ENCODE measurements around the gene CALU.

The CALU gene

DNA sequence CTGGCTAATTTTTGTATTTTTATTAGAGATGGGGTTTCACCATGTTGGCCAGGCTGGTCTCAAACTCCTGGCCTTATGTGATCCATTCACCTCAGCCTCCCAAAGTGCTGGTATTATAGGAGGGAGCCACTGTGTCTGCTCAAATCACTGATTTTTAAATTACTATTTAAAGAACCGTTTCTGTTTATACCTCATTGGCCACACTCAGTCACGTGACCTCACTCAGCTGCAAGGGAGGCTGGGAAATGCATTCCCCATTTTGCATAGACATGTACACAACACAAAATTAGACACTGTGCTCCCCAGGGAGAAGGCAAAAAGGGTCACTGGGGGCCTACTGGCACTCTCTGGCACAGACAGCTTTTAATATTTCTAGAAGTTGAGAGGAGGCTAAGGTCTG is 13.6 kb upstream of the CALU start:
- DNase-seq (ENCODE audit: low read depth): no peak

DNA sequence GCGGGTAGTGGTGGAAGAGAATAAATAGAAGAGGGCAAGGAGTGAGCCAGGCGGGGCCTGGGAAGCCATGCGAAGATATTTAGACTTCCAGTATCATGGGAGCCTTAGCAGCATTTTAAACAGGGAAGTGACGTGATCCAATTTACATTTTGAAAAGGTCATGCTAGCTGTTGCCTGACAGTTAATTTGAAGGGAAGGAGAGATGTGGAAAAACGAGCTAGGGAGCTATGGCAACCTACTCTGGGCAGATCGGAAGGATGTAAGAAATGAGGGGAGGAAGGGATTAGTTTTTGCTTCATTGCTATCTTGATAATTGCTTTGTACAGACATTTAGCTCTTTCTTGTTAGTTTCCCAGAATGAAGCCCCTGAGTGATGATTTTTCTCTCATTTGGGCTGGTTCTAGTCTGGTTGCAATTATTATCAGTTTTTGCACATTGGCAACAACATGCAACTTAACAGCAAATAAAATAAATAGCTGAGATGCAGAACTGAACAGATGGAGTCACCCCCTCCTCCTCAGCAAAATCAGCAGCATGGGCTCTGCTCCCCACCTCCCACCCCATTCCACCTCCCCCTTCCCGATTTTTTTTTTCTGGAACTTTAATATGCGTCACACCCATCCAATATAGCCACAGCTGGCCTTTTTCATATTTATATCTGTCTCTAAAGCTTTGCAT is 13.0 kb upstream of the CALU start:
- DNase-seq (ENCODE audit: low read depth): no peak

DNA sequence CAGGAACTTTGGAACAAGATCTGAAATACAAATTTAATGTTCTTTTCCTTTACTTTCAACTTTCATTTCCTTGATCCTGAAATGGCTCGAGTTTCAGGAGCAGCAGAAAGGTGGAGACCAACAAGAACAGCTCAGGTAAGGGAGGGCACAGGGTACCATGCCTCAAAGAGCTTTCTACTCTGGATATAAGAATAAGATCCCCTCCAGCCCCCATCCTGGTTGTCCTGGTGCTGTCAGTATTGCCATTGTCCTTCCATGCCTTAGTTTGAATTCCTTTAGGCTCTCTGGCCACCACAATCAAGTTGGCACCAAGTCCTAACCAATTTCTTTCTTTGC is 12.5 kb upstream of the CALU start:
- DNase-seq (ENCODE audit: low read depth): no peak

DNA sequence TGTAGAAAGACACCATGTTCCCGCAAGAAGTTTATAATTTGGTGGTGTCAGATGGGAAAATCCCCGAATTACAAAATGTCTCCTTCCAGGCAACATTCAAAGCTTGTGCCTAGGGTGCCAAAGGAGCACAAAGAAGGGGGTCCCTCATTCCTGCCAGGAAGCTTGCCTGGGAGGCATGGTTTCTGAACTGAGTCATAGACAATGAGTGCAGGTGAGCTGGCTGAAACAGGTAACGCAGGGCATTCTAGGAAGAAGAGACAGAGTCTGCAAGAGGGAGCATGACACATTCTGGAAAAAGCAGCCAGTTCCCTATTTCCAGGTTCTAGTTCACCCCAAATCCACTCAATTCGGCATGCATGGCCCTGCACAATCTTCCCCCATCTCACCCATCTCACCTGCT is 11.9 kb upstream of the CALU start:
- DNase-seq (ENCODE audit: low read depth): no peak

DNA sequence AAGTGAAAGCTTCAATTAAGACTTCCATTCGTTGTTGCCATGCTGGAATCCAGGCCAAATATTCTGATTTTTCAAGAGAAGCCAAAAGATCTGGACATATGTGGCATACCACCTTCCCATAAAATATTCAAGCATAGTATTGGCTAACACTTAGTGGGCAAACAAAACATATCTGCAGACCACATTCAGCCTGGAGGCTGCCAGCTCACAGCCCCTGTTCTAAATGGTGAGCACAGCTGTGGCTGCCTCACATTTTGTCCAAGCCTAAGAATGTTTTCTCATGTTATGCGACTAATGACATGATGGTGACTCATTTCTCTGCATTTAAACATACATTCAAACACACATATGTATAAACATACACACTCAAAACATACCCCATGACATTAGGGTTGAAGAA is 10.6 kb upstream of the CALU start:
- no peak for DNase-seq (ENCODE audit: low read depth)

DNA sequence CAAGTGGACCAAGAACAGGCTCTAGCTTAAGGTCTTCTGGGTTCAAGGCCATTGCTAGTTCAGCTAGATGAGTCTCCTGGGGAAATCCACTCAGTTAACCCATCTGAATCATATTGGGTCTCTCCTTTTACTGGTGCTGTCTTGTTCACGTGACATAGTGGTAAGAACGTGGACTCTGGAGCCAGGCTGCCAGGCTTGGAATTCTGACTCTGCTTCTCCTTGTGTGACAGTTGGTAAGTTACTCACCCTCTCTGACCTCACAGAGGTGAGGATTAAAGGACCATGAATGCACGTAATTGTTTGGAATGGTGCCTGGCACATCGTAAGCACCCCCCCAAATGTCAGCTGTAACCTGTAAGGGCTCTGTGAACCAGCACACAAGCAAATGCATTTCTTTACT is 9.7 kb upstream of the CALU start:
- no peak for DNase-seq (ENCODE audit: low read depth)

DNA sequence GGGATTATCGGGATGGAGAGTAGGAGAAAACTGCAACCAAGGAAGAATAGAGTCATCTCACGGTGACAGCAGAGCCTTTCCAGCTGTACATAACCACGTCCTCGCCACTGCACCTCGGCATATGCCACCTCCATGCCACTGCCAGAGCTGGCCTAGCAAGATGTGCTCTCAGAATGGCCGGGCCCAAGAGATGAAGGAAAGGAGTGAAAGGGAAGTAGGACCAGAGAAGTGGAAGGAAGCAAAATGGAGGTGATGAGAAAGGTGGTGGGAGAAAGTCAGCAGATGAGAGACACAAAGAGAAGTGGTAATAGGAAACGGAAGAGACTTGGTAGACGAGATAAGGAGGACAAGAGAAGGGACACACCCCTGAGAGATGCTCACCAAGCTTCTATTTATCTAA is 8.0 kb upstream of the CALU start:
- no peak for DNase-seq (ENCODE audit: low read depth)

DNA sequence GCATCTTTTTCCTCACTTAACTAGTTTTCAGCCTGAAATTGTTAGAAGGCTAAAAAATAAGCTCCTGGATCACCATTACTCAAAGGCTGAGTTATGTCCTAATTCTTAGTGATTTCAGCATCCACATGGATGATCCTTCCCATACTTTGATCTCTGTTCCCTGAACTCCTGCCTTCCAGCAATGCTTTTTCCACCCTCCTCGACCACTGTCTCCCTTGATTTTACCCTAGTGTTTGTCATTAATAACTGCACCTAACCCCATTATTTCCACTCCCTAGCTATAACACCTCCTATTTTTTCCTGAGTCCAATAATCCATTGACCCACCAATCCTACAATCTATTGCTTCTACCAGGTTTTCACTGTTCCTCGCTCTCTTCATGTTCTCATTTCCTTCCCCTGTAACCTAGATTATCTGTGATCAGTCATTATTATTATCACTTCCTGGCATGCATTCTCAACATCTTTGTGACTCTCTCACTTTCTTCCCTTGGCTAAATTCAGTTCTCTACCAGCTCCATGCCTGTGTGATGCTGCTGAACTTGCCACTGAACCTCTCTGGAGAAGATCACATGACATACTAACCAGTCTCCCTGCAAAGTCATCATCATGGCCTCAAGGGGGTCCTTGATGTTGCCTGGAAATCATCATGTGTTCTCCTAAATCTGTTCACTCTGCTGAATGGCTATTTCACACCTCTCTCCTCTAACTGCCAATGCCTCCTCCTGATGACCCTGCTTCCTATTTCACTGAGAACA is 6.5 kb upstream of the CALU start:
- DNase-seq (ENCODE audit: low read depth): no peak

DNA sequence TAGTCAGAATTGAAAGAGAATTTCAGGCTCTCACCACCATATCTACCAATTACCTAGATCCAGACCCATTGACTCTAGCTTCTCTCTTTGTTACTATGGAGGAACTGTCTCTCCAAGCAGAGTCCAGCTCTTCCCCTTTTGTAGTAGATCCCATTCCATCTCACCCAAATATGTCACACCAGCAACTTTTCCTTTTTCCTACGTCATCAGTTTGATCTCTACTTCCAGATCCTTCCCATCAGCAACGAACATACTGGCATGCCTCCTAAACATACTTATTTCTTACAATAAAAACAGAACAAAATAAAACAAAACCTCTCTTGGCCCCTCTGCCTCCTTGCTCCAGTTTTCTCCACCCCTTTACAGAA is 5.9 kb upstream of the CALU start:
- DNase-seq (ENCODE audit: low read depth): no peak

DNA sequence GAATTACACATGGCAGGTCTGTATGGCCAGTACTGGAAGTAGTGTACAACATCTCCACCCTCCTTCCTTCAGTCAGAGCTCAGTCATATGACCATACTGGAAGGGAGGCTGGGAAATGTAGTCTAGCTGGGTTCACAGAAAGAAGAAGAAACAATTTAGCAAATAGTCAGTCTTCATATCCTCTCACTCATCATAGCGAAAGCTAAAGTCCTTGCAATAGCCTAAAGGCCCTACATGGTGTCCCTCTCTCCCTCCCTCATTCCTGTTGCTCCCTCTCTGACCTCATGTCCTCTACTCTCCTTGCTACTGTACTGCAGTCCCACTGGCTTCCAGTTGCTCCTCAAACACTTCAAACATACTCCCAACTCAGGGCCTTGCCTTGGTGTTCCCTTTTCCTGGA is 4.3 kb upstream of the CALU start:
- no peak for DNase-seq (ENCODE audit: low read depth)

DNA sequence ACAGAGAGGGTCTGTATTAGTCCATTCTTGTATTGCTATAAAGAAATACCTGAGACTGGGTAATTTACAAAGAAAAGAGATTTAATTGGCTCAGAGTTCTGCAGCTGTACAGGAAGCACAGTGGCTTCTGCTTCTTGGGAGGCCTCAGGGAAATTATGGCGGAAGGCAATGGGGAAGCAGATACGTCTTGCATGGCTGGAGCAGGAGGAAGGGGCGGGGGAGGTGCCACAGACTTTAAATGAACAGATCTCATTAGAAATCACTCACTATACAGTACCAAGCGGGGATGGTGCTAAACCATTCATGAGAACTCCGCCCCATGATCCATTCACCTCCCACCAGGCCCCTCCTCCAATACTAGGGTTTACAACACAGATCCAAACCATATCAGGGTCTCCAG is 3.7 kb upstream of the CALU start:
- no peak for DNase-seq (ENCODE audit: low read depth)

DNA sequence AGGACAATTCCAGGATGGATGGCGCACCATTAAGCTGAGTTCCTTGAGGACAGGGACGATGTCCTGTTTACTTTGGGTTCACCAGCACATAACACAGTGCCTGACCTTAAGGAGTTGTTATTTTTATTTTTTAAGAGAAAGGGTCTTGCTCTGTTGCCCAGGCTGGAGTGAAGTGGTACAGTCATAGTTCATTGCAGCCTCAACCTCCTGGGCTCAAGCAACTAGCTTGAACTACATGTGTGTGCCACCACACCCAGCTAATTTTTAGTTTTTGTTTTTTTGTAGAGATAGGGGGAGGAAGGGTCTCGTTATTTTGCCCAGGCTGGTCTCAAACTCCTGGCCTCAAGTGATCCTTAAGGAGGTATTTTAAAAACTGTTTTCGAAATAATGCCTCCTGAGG is 1.7 kb upstream of the CALU start:
- DNase-seq (ENCODE audit: low read depth): no peak

DNA sequence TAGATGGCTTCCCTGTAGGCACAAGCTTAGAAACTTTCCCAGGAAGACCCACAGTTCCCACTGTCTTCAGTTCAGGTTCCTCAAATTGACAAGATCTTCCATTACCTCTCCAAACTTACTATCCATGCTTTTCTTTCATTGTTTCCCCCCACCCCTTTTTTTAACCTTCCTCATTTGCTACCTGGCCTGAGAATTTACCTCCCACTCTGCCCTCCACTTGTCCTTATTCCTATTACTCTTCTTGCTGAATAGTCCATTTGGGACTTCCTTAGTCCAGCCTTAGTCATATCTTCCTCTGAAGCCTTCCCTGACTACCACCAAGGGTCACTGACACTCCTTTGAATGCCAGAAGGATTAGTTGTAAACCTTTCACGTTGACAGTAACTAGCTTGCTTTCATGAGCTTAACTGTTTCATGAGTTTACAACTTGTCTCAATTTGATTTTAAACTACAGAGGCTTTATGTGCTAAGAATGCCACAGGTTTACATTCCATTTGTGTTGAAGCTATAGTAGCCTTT is 1.2 kb upstream of the CALU start:
- peak; percentile 45 for DNase-seq (ENCODE audit: low read depth)

DNA sequence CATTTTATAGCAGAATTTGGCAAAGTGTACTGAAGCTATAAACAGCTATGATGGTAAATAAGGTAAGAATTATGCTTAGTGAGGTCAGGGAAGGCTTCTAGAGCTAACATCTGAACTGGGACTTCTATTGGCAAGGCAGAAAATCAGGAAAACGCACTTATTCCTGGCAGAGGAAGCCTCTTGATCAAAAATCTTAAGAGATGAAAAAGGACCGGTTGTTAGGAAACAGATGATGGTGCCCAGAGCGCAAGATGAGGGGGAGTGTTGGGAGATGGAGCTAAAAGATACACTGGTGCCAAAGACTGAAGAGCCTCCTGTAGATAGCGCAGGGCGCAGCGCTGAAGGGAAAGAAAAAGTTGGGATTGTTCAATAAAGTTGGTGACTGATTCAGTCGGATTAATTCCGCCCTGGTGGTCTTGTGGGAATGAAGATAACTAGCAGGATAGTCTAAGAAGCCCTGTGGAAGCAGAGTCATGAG is 550 bp upstream of the CALU start:
- peak; percentile 34 for DNase-seq (ENCODE audit: low read depth)

DNA sequence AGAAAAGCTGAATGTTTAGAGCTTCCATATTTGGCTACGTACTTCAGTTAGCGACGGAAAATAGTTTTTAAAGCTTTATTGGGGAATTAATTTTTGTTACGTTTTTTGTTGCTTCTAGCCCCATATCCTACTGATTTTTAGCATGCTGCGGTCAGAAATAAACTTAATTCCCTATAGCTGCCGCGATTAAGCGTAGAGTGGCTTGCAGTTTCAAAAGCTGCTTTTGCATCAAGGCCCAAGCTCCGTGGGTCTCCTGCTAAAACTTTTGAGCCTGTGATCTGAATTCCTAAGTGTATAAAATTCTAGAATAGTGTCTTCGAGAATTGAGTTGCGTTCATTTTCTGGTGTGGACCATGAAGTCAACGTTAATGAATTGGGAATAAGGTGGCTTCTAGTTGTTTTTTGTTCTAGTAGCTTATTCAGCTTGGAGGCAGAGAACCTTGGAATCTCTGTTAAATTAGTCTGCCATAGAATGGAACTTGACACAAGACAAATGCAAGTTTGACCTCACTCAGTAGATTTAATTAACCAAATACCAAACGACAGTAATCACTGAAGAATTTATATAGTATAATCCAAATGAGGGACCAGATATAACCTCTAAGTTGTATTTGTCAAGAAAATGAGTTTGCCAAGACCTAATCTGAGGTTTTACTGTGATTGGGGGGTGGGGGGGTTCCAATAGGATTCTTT is 977 bp downstream of the CALU start:
- no peak for DNase-seq (ENCODE audit: low read depth)

DNA sequence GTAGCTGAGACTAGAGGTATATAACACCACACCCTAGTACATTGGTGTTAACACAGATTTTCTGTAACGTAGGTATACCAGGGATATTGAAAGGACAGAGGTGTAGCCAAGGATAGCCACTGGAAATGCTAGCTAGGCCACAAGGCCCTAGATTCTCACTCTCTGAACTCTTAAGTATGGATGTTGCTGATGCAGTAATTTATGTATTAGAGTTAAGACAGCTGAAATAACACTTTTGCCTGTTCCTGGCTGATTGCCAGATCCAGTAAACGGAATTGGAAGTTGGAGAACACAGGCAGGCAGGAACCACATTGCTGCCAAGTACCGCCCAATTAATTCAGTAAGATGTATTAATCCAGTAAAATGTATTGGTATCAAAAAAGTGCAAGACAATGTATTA is 1.8 kb downstream of the CALU start:
- no peak for DNase-seq (ENCODE audit: low read depth)

DNA sequence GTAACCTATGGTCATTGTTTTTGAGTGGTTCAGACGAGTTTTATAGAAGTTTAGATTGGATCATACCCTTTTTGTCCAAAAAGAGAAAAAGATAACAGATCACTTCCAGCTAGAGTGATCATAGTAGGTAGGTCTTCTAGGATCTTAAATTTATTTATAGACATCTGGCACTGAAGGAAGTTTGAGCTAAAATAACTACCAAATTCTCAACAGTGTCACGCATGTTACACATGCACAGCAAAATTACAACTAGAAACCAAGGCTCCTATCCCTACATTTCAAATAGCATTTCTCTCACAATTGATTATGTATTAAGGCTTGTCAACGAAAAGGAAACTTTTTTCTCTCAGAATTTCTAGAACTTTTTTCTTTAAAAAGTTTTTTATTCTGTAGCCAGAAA is 2.3 kb downstream of the CALU start:
- DNase-seq (ENCODE audit: low read depth): no peak

DNA sequence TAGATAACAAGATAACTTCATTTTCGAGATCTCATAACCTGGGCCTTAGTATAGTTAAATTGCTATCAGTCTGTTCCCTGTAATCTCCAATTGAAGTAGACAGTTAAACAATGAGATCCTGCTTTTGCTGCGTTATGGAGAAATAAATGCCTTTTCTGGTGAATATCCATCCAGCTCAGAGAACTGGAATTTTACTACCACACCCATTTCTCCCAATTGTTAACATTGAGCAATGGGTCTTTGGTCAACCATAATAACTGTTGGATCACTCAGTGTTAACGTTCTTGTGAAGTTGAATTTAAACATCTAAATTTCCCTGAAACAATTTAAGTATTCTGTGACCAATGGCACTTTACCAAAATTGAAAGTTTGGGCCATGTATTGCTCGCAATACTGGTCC is 3.0 kb downstream of the CALU start:
- DNase-seq (ENCODE audit: low read depth): peak; percentile 68

DNA sequence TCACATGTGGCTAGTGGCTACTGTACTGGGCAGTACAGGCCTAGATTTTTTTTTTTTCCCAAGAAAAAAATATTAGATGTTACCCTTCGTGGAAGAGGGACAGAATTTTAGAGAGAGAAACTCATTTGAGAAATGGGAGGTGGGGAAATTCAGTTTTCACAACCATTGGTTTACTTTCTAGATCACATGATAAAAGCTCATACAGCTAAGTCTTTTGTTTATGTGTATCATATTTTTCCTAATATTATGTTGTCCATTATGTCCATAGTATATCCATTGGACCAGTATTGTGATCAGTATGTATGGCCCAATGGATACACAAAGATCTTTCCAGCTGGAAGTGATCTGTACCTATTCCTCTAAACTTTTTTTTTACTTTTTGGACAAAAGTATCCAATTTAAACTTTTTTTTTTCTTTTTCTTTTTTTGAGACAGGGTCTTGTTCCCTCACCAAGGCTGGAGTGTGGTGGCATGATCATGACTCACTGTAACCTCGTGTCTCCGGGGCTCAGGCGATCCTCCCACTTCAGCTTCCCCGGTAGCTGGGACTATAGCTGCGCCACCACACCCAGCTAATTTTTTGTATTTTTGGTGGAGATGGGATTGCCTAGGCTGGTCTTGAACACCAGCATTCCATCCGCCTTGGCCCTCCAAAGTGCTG is 4.1 kb downstream of the CALU start:
- DNase-seq (ENCODE audit: low read depth): no peak

DNA sequence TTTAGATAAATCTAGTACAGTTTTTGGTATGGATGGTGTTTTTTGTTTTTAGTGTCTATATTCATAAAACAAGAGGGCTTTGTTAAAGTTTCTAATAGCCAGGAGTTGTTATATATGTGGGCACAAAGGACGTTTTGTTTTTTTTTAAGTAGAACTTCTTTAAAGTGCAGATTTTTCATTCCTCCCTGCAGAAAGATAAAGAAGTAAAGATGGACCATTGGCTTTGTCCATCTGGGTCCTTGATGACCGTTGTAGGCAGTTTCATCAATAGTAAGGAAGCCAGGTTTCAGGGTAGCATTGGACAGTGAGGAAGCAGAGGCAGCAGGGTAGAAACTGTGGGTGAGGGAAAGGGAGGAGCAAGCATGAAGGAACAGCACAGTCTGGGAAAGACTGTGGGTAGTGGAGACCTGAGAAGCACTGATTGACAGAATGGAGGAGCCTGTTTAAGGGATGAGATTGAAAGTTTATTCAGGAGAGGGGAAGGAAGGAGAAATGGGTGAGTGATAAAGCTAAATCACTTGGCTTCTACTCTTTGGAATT is 5.3 kb downstream of the CALU start:
- no peak for DNase-seq (ENCODE audit: low read depth)

DNA sequence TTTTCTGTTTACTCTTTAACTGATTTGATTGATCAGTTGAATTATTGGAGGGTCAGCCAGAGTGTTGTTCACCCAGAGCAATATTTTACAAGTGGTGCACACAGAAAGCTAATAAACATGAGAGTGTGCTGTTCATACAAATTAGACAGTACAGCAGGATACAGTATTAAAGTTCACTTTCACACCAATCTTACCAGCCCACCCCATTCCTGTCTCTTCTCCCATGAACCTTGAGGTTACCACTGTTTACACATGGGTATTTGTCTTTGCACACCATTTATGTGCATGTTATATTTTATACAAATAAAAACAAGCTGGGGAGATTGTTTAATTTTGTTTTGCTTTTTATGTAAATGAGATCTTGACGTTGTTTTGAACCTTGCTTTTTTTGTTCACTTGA is 6.5 kb downstream of the CALU start:
- DNase-seq (ENCODE audit: low read depth): no peak

DNA sequence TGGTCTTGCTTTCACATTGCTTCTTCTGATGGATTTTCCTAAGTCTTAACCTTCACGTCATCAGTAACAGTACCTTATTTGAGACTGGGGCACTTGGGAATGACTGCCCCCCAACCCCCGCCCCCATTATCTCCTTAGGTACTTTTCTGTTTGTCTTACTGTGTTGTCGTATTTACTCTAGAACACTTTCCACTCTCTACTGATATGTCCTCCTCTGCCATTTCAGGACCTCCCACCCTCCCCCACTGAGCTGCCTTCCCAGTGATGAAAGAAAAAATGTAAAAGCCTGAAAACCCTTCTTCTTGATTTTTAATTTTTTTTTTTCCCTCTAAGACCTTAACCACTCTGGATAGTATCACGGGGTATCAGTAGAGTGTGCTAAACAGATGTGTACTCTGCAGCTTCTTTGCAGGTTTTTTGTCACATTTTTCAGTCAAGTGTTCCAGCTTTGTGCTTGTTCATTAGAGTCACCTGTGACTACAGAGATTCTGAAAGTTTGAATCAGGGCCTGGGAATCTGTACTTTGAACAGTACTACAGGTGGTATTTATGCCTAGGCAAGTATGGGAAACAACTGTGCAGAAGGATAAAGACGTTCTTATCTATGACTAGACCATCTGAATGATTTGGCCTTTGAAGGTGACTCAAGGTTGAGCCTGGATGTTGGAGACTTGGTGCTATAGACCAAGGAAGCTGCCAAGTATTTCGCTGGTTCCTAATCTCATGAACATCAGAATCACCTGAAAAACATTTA is 8.3 kb downstream of the CALU start:
- no peak for DNase-seq (ENCODE audit: low read depth)

All from GM04504 (cell line).